Effector memory CD4-positive, alpha-beta T cell (primary cell): ENCODE data around the gene PRAME.
"Not testable (repeated sequence)": the region's sequence is repeated elsewhere in the genome, so short reads cannot be mapped to it uniquely, and the experiment has no call there.

Experiments
- DNase-seq, 3 donors: peaks; one replicate each; pipeline ENCODE4 v3.0.0-alpha.2; 2020
- H3K27ac ChIP-seq: 2 replicates; pipeline ENCODE4 v1.7.0; 2013; ENCODE audit warnings: mild to moderate bottlenecking, low read length, moderate library complexity; ENCODE audit not compliant: insufficient read depth, poor library complexity, severe bottlenecking
- H3K27me3 ChIP-seq: replicated peaks from 2 replicates; pipeline ENCODE4 v1.7.0; 2013; ENCODE audit warnings: mild to moderate bottlenecking, low read length; ENCODE audit not compliant: insufficient read depth, control insufficient read depth, poor library complexity, severe bottlenecking
- H3K36me3 ChIP-seq: 2 replicates; pipeline ENCODE4 v1.7.0; 2013; ENCODE audit warnings: mild to moderate bottlenecking, low read length, moderate library complexity; ENCODE audit not compliant: control insufficient read depth, insufficient read depth
- H3K4me1 ChIP-seq: 2 replicates; pipeline ENCODE4 v1.7.0; 2013; ENCODE audit warnings: low read length, mild to moderate bottlenecking; ENCODE audit not compliant: control insufficient read depth, insufficient read depth, poor library complexity, severe bottlenecking
- H3K4me3 ChIP-seq: 2 replicates; pipeline ENCODE4 v1.7.0; 2013; ENCODE audit warnings: low read length, low read depth, mild to moderate bottlenecking; ENCODE audit not compliant: insufficient read depth, poor library complexity, severe bottlenecking
- H3K9me3 ChIP-seq: 2 replicates; pipeline ENCODE4 v1.7.0; 2013; ENCODE audit warnings: mild to moderate bottlenecking, low read length, moderate library complexity; ENCODE audit not compliant: control insufficient read depth

The PRAME gene

GRCh38 chr22:22593964-22594656 lies 35.0 kb upstream of the PRAME start:
- peak; percentile 10 to 32 (median 11) for DNase-seq
- Histone ChIP-seq H3K4me1 (no peaks in the 10 kb centered on the region), H3K4me3 (no peak overlapping the region), H3K36me3 (no peaks in the 10 kb centered on the region), H3K27ac (no peak overlapping the region), H3K9me3 (no peaks in the 10 kb centered on the region), H3K27me3 (no peaks in the 10 kb centered on the region)

- Histone ChIP-seq H3K9me3 (no peaks in the 10 kb centered on the region), H3K36me3 (no peaks in the 10 kb centered on the region), H3K27me3 (no peaks in the 10 kb centered on the region), H3K27ac (no peak overlapping the region), H3K4me3 (no peak overlapping the region), H3K4me1 (no peaks in the 10 kb centered on the region)
- no peak for DNase-seq
Measured at GRCh38 chr22:22593250-22593649, 34.2 kb upstream of the PRAME start.

- Histone ChIP-seq H3K4me1 (no peaks in the 10 kb centered on the region), H3K9me3 (no peaks in the 10 kb centered on the region), H3K4me3 (no peak overlapping the region), H3K36me3 (no peaks in the 10 kb centered on the region), H3K27me3 (no peaks in the 10 kb centered on the region), H3K27ac (no peak overlapping the region)
- no peak for DNase-seq
Measured at GRCh38 chr22:22591348-22592299, 32.6 kb upstream of the PRAME start.

GRCh38 chr22:22590136-22590891 lies 31.2 kb upstream of the PRAME start:
- Histone ChIP-seq H3K4me1 (no peaks in the 10 kb centered on the region), H3K36me3 (no peaks in the 10 kb centered on the region), H3K27ac (no peak overlapping the region), H3K4me3 (no peak overlapping the region), H3K9me3 (no peaks in the 10 kb centered on the region), H3K27me3 (no peaks in the 10 kb centered on the region)
- DNase-seq, result no peak

- no peak for DNase-seq
- H3K27me3 ChIP-seq, result no peaks in the 10 kb centered on the region
- no peak overlapping the region for H3K27ac ChIP-seq
Measured at GRCh38 chr22:22588485-22589164, 29.6 kb upstream of the PRAME start.

GRCh38 chr22:22587577-22588188 lies 28.6 kb upstream of the PRAME start:
- no peaks in the 10 kb centered on the region for H3K27me3 ChIP-seq
- DNase-seq, result no peak
- no peak overlapping the region for H3K4me3 ChIP-seq
- H3K27ac ChIP-seq, result no peak overlapping the region
- H3K36me3 ChIP-seq, result no peaks in the 10 kb centered on the region
- no peaks in the 10 kb centered on the region for H3K9me3 ChIP-seq
- H3K4me1 ChIP-seq, result no peaks in the 10 kb centered on the region

More at GRCh38 chr22:22588485-22589164, 29.6 kb upstream of the PRAME start:
- no peaks in the 10 kb centered on the region for H3K36me3 ChIP-seq
- H3K4me3 ChIP-seq, result no peak overlapping the region
- H3K9me3 ChIP-seq, result no peaks in the 10 kb centered on the region
- no peaks in the 10 kb centered on the region for H3K4me1 ChIP-seq

GRCh38 chr22:22584722-22585121 lies 25.7 kb upstream of the PRAME start:
- no peak overlapping the region for H3K27ac ChIP-seq
- no peaks in the 10 kb centered on the region for H3K27me3 ChIP-seq
- no peaks in the 10 kb centered on the region for H3K36me3 ChIP-seq
- no peak for DNase-seq
- H3K9me3 ChIP-seq, result no peaks in the 10 kb centered on the region
- no peaks in the 10 kb centered on the region for H3K4me1 ChIP-seq
- H3K4me3 ChIP-seq, result no peak overlapping the region

GRCh38 chr22:22583030-22583429 lies 24.0 kb upstream of the PRAME start:
- no peak for DNase-seq
- H3K4me1 ChIP-seq, result no peaks in the 10 kb centered on the region
- no peaks in the 10 kb centered on the region for H3K9me3 ChIP-seq
- H3K27me3 ChIP-seq, result no peaks in the 10 kb centered on the region
- H3K27ac ChIP-seq, result no peak overlapping the region
- no peak overlapping the region for H3K4me3 ChIP-seq
- H3K36me3 ChIP-seq, result no peaks in the 10 kb centered on the region

- not testable (repeated sequence) for H3K4me1 ChIP-seq
Measured at GRCh38 chr22:22581524-22581923, 22.5 kb upstream of the PRAME start.

More at GRCh38 chr22:22581524-22581923, 22.5 kb upstream of the PRAME start:
- H3K36me3 ChIP-seq, H3K27ac ChIP-seq, DNase-seq, H3K9me3 ChIP-seq, H3K27me3 ChIP-seq, H3K4me3 ChIP-seq: not testable (repeated sequence)
